OCI-M2 (cell line): Measurements from ENCODE around the gene SPRN.
"Not testable (repeated sequence)": the region's sequence is repeated elsewhere in the genome, so short reads cannot be mapped to it uniquely, and the experiment has no call there.

Experiments used
- DNase-seq: peaks from one replicate; lab custom pipeline; 2025; ENCODE audit not compliant: unreplicated experiment; lab: John Stamatoyannopoulos, UW

Gene SPRN

DNA sequence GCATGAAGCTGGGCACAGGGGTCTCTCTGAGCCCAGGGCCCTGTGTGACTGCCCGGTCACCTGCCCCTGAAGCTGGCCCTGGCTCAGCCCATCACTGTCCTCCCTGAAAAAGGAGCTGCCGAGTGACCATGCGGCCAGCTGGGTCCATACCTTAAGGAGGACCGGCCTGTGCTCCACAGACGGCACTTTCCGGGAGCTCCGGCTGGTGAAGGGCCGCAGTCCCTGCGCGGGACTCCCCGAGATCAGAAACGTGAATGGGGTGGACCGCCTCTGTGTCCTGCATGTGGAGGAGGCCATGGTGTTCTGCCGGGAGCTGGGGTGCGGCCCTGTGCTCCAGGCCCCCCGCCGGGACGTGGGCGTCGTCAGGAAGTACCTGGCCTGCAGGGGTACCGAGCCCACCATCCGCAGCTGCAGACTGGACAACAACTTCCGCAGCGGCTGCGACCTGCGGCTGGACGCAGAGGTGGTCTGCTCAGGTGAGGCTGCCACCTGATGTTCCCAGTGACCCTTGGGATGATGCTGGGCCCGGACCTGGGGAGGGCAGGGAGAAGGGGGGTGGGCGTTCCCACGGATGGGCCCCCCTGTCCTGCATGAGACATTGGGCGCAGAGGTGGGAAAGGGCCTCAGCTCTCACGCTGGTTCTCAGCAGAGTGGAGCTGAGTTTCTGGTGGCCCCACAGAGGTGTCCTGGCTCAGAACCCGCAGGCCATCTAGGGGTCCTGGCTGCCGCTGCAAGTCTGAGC, 32.8 kb upstream of the SPRN start:
- no peak for DNase-seq

- DNase-seq = no peak
Measured at GRCh38 chr10:133456041-133456951, 31.9 kb upstream of the SPRN start.

DNA sequence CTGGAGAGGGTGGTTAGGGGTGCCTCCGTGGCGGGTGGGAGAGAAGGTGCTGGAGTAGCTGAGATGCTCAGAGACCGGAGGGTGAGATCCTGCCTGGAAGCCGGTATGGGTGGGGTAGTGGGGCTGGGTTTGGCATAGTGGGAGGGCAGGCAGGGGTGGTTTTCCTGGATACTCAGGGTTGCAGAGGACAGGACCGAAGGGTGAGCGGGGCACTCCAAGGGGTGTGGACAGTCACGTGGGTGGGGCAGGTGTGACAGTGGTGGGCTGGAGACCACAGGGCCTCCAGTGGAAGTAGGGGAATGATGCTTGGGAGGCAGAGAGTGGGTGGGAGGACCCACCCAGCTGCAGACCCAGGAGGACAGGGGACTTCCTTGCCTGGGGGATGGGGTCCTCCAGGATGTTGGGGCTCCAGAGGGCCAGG, 31.2 kb upstream of the SPRN start:
- no peak for DNase-seq

DNA sequence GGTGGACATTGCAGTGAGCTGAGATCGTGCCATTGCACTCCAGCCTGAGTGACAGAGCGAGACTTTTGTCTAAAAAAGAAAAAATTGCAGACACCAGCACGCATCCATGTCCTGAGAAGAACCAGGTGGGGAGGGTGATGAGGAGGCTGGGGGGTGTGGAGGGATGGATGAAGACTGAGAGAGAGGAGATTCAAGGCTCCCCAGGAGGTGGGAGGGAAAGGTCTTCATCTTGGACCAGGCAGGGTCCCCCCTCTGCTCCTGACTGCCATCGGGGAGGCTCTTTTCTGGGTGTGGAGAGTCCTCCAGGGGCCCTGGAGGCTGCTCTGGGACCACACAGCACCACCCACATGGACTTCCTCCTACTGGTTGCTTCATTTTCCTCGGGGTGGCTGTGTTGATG, 30.8 kb upstream of the SPRN start:
- no peak for DNase-seq

DNA sequence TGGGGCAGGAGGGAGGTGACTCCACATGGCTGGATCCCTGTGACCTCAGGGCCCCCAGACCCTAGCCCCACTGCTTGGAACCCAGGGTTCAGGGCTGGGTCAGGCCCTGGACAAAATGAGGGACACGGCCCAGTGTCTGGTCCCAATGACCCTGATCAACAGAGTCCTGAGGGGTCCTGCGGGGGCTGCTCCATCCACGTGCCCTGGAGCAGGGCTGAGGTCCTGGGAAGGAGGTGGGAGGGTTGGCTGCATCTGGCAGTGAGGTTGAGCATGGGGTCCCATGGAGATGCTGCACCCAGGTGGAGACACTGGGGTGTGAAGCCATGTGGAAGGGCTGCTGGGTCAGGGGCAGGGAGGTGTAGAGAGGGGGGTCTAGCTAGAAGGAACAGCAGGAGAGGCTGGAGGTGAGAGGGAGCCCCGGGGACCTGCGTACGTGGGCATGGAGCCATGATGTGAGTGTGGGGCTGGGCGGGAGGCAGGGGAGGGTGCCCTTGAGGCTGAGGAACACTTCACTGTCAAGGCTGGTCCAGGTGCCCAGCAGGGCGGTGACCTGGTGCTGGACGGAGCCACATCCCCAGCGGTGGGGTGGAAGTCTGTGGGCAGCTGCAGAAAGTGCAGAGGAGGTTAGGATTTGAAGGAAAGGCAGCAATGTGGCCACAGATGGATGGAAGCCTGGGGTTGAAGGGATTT, 29.9 kb upstream of the SPRN start:
- DNase-seq = no peak

DNA sequence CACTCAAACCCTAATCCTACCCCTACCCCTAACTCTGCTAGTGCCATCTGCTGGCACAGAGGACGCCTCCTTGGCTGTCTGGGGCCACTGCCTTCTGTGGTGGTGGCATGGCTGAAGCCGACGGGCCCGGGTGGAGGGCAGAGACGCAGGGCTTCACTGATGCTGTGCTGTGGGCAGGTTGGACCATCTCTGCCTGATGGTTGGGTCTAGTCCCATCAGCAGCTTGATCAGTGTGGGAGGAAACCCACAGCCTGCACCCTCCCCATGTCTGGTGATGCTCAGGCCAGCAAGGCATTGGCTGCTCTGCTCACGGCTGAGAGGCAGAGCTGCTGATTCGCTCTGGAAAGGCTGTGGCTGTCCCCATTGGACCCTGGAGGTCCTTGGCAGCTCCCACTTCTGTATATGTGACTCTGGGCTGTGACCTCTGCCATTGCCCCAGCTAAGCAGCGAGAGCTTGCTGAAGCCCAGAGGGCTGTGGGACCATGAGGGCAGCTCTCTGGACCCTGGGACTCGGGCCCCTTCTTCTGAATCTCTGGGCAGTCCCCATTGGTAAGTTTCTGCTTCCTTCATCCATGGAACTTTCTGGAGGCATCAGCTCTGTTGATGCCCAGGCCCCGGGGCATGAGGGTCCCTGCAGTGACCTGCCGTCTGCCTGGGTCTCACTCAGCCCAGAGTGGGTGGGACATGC, 29.2 kb upstream of the SPRN start, which contains the start of gene SCART1:
Gene SCART1, plus strand, starts transcription at position 430 of the 688 bp plus-strand sequence. Its CDS starts 53 bp downstream, at position 483.
- DNase-seq = no peak

DNA sequence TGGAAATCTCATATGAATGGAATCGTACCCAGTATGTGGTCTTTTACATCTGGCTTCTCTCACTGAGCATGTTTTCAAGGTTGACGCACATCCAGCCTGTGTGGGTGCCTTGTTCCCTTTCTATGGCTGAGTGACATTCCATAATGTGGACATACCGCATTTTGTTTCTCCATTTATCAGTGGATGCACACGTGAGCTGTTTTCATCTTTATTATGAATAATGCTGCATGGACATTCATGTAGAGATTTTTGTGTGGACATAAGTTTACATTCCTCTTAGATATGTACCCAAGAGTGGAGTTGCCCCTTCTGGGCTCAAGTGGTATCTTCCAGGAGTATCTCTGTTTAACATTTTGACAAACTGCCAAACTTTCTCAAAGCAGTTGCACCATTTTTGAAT, 28.0 kb upstream of the SPRN start:
- no peak for DNase-seq

DNA sequence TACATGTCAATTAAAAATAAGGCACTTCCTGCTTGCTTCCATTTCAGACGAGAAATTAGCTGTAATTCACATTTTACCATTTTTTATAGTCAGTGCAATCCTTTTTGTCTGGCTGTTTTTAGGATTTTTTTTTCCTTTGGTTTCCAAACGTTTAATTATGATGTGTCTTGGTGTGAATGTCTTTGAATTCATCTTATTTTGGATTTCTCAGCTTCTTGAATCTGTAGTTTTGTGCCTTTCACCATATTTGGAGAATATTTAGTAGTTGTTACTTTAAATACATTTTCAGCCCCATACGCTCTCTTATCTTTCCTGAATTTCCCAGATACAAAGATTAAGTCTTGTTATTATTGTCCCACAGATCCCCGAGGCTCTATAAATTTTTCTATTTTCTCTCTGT, 26.9 kb upstream of the SPRN start:
- DNase-seq = no peak

- DNase-seq = no peak
Measured at GRCh38 chr10:133448120-133448519, 23.7 kb upstream of the SPRN start.

DNA sequence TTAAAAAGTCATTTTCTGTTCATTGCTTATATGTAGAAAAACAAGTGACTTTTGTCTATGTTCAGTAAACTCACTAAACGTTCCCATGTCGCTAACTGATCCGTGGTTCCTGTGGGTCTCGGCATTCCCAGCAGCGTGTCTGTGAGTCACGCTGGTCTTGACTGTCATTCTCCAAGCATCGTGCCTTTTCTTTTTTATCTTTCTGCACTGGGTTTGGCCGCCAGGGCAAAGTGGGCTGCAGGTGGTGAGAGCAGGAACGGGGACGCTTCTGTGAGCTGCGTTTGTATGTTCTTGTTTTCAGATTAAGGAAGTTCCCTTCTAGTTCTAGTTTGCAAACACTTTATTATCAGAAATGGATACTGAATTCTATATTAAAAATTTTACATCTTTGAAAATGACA, 22.6 kb upstream of the SPRN start:
- DNase-seq = no peak

GRCh38 chr10:133445751-133446708, 21.6 kb upstream of the SPRN start:
- DNase-seq = no peak

DNA sequence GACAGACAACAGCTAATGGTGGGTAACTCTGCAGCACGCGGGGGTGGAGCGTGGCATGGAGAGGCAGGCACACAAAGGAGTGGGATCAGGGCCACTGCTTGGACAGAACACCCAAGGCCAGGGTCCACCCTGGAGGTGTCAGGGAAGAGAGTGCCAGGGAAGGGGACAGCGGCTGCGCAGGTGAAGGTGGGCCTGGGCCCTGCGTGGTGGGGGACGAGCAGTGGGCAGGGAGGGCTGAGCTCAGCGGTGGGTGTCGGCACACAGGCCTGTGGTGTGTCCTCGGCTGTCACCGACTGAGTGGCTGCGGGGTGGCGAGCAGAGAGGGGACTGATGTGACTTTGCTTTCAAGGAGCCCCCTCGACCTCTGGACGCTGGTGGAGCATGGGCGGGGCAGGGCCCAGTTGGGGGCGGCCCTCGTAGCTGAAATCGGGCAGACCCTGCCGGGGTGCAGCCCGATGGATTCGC, 20.9 kb upstream of the SPRN start:
- DNase-seq = no peak

DNA sequence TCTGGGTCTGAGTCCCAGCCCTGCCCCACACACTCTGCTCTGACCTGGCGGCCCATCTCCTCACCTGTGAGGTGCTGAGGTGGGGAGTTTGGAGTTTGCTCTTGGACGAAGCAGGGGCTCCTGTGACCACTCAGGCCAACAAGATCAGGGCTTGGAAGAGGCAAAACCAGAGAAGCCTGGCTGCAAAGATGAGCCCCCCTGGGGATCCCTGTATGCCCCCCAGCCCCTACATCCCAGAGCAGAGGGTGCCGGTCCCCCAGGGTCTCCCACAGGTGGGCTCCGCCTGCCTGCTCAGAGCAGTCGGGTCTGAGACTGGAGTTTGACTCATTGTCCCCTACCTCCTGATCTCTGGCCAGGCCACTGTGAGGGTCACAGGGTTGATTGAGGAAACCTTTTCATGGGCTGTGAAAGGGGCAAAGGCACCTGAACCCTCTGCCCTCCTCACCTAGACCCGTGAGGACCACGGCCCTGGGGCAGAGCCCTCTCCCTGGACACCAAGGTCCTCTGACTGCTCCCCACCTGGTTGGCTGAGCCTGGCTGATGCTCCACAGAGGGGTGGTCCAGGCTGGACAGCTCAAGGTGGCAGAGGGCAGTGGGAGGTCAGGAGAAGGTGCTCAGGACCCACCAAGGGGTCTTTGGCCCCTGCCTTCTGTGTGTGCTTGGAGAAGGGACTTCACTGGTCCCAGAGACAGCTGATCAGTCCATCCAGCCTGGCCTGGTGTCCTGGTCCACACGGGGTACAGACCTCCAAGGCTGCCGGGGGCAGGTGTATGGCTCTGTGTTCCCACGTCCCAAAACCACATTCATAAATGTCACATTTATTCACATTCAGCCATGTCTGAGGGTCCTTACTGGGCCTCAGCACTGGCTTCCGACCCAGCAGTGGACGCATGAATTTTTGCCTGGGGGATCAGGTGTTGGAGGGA, 20.2 kb upstream of the SPRN start:
- no peak for DNase-seq

GRCh38 chr10:133442967-133443924, 18.8 kb upstream of the SPRN start:
- no peak for DNase-seq

GRCh38 chr10:133442191-133442966, 18.0 kb upstream of the SPRN start:
- no peak for DNase-seq

DNA sequence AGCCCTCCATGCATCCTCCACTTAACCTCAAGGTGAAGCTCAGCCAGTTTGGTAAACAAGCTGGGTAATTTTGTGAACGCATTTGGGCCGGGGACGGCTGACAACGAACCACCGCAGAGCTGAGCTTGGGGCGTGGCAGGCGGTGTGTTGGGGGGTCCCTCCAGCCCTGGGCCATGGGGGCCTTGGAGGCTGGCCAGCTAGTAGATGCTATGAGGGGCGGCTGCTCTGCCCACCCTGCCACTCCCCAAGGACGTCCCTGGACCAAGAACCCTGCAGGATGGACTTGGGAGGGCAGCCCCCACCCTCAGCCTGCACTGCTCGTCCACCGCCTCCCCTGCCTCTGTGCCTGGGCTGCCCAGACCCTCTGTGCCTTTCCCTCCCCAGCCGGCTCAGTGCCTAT, 17.4 kb upstream of the SPRN start:
- no peak for DNase-seq

DNA sequence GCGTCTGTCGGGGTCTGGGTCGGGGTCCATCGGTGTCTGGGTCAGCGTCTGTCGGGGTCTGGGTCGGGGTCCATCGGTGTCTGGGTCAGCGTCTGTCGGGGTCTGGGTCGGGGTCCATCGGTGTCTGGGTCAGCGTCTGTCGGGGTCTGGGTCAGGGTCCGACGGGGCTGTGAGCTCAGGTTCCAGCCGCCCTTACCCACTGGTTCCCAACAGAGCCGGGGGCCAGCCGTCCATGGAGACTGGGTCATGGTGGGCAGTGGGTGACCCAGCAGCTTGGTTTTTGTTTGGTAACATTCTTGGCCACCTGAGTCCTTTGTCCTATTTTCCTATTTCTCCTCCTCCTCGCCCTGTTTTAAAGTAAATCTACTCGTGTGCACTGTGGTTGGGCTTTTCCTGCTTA, 16.9 kb upstream of the SPRN start:
- DNase-seq = not testable (repeated sequence)
